HG03159 (cell line): Measurements from ENCODE around the gene OR56A5.
"Not testable (repeated sequence)": the region's sequence is repeated elsewhere in the genome, so short reads cannot be mapped to it uniquely, and the experiment has no call there.

Experiments used
- ATAC-seq: cut with Tn5 transposase; IDR thresholded peaks from one replicate; pipeline ENCODE4 v1.9.1; 2021; ENCODE audit warnings: mild to moderate bottlenecking, moderate library complexity; ENCODE audit not compliant: unreplicated experiment

Gene OR56A5

DNA sequence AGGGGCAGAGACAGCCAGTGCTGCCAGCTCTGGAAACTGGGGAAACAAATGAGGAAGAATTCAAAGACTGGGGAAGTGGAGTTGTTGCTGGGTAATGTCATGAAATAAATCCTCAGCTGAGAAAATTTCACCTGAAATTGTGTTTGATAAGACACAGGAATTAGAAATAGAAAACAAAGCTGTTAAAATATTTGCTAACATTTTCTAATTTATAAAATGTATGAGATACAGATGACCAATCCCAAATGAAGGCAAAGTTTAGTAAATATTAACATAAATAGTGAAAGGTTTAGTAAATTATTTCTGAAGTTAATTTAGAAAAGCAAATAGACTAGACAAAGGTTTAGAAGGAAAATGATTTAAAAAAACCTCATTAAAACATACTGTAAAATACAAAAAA, at the start of gene OR56A5:
Gene OR56A5, minus strand, starts transcription at position 101 of the 400 bp plus-strand sequence. Its CDS starts 0 bp downstream, at position 101.
- no peak for ATAC-seq

GRCh38 chr11:6013042-6013441, 44.7 kb upstream of the OR56A5 start:
- no peak for ATAC-seq

DNA sequence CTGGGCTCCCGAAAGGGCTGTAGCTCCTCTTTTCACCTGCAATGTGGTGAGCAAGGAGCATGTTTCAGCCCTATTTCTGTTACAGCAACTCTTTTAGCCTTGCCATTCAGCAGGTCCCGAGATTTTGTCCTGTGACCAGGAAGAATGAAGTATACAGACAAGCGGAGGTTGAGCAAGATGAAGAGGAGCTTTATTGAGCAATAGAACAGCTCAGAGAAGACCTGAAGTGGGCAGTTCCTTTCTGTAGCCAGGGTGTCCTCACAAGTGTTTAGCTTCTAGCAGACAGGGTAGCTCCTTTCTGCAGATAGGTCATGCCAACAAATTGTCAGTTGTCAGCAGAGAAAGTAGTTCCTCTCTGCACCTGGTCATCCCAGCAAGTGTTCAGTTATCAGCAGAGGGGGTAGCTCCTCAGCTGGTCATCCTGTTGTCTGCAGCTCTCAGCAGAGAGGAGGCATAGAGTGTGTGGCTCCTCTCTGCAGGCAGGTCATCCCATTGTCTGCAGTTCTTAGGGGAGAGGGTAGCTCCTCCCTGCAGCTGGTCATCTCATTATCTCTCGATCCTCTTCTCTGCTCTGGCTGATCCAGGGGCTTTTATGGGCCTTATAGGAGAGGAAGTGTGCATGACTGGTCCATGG, 43.9 kb upstream of the OR56A5 start:
- ATAC-seq = no peak

DNA sequence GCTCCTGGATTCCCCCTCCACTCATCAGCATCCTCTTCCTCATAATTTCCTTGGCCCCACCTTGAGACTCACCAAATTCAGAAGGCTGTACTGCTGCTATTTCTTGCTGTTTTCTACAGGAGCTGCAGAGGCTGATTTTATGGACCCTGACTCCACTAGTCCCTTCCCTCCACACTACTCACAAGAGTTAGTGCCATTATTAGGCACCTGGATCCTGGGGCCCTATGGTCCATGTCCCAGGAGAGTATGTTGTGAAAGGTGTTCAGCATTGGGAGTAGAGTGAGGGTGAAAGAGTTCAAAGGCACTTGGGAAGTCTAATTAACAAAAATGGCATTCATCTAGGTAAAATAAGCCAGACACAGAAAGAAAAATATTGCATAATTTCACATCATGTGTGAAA, 38.6 kb upstream of the OR56A5 start, which contains the start of gene OR56A4:
Gene OR56A4, minus strand, starts transcription at position 101 of the 400 bp plus-strand sequence. CDS start 3,954 bp downstream, outside the sequence.
- no peak for ATAC-seq

- no peak for ATAC-seq
Measured at GRCh38 chr11:6006395-6006794, 38.1 kb upstream of the OR56A5 start.

- ATAC-seq = no peak
Measured at GRCh38 chr11:6002202-6002699, 34.0 kb upstream of the OR56A5 start.

- no peak for ATAC-seq
Measured at GRCh38 chr11:5994791-5995190, 26.5 kb upstream of the OR56A5 start.

DNA sequence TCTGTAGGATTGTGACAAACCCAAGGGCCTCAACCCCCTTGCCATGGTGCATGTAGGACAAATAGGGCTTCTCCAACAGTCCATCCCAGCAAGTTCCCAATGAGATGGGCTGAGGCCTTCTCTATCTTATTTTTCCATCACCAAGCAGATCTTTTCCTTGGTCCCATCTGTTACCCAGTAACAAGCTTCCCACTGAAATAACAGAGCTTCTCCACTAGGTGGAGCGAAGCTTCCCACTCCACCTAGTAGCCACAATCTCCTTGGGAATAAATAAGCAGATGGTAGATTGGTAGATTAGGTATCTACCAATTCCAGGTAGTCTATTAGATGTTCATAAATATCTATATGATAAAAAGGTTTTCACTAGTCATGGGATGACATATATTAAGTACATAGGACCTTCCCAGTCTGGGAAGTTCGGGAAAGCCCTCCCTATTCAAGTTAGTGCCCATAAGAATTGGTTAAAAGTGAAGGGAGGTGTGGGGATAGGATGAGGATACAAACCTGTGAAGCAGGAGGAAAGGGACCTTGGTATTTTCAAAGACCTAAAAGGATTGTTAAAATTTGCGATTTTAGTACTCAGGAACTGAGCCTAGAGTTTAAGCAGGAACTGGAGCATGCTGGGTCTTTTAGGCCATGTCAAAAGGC, 24.4 kb upstream of the OR56A5 start:
- peak; percentile 66 for ATAC-seq

- no peak for ATAC-seq
Measured at GRCh38 chr11:5992150-5992549, 23.9 kb upstream of the OR56A5 start.

- ATAC-seq = no peak
Measured at GRCh38 chr11:5989203-5989602, 20.9 kb upstream of the OR56A5 start.

DNA sequence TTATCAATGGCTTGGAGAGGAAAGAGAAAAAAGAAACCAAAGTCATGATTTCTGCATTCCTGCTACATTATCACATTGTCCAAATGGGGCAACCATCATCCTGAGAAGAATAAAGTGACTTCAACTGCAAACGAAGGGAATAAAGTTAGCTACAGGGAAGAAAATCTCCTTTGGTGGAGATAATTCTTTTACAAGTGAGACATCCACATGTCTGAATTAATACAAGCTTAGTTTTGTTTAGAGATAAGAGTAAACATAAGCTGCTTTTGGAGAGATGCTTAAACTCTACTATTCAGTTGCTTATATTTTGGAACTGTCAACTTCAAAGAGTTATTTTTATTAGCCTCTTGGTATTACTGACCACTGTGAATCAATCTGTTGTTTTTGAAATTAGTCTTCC, 18.6 kb upstream of the OR56A5 start, which contains the start of gene OR52L1:
Gene OR52L1, minus strand, starts transcription at position 101 of the 400 bp plus-strand sequence. Its CDS starts 55 bp downstream, at position 46.
- no peak for ATAC-seq

DNA sequence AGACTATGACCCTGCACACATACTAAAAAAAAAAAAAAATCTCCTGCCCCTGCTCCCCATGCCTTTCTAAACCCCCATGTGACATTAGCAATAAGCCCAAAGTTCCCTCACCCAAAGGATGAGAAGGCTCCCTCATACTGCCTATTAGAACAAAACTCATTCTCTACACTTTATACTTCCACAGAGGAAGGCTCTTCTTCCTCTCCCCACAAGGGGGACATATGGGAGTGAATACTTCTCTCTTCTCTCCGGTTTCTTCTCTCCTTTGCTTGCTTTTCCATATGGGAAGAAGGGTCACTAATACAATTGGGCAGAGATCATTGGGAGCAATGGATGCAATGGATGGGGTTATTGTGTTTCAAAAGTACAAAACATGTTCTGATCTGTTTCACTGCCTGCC, 15.1 kb upstream of the OR56A5 start:
- ATAC-seq = no peak

GRCh38 chr11:5973530-5973929, 5.2 kb upstream of the OR56A5 start:
- no peak for ATAC-seq

DNA sequence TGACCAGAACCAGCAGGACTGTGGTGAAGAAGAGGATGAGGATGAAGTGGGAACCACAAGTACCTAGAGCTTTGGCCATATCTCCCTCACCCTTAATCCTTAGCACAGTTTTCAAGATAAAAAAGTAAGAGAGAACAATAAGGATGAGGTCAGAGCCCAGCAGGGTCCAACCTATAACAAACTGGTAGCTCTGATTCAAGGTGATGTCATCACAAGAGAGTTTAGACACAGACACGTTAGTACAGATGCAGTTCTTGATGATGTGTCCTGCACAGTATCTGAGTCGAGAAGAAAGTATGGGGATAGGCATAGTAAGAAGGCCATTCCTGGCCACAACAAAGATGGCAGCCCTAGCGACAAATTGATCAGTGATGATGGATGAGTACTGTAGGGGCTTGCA, 586 bp downstream of the OR56A5 start:
- no peak for ATAC-seq

DNA sequence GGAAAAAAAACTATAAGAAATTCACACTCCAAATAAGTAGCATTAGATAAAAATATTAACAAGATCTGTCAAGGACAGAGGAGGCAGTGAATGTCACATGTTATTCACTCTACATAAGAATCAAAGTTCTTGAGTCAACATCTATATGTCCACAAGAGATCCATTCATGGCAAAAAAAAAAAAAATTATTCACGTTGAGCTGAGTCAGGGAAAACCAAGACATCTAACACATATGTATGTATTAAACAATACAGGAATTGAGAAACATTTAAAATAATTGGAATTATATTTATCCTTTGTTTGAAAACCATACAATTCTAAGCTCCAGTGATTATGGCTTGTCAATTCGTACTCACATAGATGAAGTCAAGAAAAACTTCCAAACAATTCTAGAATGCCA, 1.3 kb downstream of the OR56A5 start:
- ATAC-seq = no peak

DNA sequence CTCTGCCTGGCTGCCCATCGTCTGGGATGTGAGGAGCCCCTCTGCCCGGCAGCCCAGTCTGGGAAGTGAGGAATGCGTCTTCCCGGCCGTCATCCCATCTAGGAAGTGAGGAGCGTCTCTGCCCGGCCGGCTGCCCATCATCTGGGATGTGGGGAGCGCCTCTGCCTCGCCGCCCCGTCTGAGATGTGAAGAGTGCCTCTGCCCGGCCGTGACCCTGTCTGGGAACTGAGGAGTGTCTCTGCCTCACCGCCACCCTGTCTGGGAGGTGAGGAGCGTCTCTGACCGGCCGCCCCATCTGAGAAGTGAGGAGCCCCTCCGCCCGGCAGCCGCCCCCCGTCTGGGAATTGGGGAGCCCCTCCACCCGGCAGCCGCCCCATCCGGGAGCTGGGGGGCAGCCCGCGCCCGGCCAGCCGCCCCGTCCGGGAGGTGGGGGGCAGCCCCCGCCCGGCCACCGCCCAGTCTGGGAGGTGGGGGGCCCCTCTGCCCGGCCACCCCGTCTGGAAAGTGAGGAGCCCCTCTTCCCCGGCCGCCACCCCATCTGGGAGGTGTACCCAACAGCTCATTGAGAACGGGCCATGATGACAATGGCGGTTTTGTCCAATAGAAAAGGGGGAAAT, 7.5 kb downstream of the OR56A5 start:
- not testable (repeated sequence) for ATAC-seq

GRCh38 chr11:5955586-5955985, 12.7 kb downstream of the OR56A5 start:
- no peak for ATAC-seq

DNA sequence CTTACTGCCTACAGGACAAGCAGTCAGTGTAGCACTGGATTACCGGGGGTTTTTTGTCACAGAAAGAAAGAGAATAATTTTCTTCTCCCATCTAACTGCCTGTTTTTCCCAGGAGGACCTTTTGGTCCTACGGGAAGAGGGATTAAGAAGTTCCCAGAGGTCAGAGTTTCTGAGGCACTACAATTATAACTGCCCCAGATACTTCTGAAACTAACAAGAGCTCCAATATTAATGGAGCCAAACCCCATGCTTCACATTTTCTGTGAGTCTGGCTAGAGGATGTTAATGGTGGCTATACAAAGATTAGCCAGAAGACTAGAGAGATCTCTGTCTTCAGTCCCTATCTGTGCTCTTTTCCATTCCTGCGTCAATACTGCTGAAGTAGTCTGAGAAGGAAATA, 26.3 kb downstream of the OR56A5 start, which contains the start of gene OR56A3:
Gene OR56A3, plus strand, starts transcription at position 301 of the 400 bp plus-strand sequence. CDS start 5,096 bp downstream, outside the sequence.
- no peak for ATAC-seq

DNA sequence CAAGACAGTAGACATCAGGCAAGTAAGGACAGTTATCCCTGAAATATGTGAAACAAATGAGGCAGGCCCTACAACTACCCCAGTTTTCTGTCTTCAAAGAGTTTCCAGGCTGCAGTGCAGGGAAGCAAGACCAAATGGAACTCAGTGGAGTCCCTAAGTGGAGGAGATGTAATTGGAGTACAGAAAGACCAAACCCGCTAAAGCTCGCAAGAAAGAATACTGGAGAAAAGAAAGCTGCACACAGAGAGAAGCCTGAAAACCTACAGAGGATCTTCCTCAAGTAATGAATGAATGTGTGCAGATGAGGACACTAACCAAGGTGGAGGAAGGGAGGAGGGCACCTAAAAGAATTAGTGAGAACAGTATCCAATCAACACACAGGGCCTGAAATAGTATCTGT, 27.5 kb downstream of the OR56A5 start:
- ATAC-seq = no peak

DNA sequence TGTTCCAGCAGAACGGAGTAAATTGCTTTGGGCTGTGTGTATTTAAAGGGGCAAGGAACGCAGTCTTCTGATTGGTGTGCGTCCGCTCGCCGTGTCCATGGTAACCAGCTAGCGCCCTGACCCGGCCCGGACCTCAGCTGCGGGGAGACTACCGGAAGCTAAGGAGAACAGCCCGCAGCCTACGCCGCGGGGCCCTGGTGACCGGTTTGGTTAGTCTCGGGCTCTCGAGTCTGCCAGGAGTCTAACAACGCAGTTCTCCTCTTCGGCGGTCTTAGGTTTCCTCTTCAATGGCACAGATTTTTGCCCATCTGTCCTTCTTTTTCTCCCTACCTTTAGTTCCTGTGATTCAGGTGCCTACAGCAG, 29.7 kb downstream of the OR56A5 start:
- ATAC-seq = no peak

- ATAC-seq = no peak
Measured at GRCh38 chr11:5937868-5938602, 30.3 kb downstream of the OR56A5 start.
